T-cell (primary cell): ENCODE results near the gene LARGE1. TPM values are rescaled to one million over a fixed set of nuclear protein-coding genes. Genes with fewer than 3 reads are reported as not detected.

Source experiments
- ATAC-seq, 4 experiments: fragments of 200-7000 bp in 3 of 4; fragments of 150-1000 bp in 1 of 4; cut with Tn5 transposase; replicated peaks in 1 of 4; 1 replicate in 3 of 4; 2 replicates in 1 of 4; pipeline ENCODE4 v1.10.0; 2021; ENCODE audit warnings: moderate library complexity in 3 of 4, mild to moderate bottlenecking in 2 of 4, moderate number of reproducible peaks in 1 of 4
- CTCF ChIA-PET, 2 donors: fragments of 300-600 bp; sonication (Branson Sonifier 250); formaldehyde crosslinking; loops; one replicate each; lab custom pipeline; 2022; ENCODE audit warnings: antibody characterized with exemption in 2 of 2; lab: Charles Lee
- POLR2A ChIA-PET, 2 donors: fragments of 300-600 bp; sonication (Branson Sonifier 250); formaldehyde crosslinking; loops; one replicate each; lab custom pipeline; 2022; ENCODE audit warnings: antibody characterized with exemption in 2 of 2; lab: Charles Lee
- DNase-seq, 35 experiments: peaks; one replicate each; pipeline versions ENCODE4 v3.0.0 to v3.0.0-alpha.2; 2013 to 2023
- H3K27ac ChIP-seq: one replicate; pipeline ENCODE4 v1.5.1; 2013; ENCODE audit warnings: low read length
- H3K27me3 ChIP-seq, 2 experiments: replicated peaks in 1 of 2; 1 replicate in 1 of 2; 2 replicates in 1 of 2; pipeline versions ENCODE4 v1.6.1 to v1.7.0; 2013; ENCODE audit warnings: low read length in 1 of 2, mixed read lengths in 1 of 2; ENCODE audit not compliant: control insufficient read depth in 2 of 2, insufficient read depth in 2 of 2; ENCODE audit errors: extremely low read depth in 1 of 2
- H3K36me3 ChIP-seq, 2 donors: 1 replicate in 1 of 2; 2 replicates in 1 of 2; pipeline versions ENCODE4 v1.6.1 to v1.7.0; 2013; ENCODE audit warnings: low read length in 1 of 2; ENCODE audit not compliant: control insufficient read depth in 2 of 2, insufficient read depth in 1 of 2; ENCODE audit errors: extremely low read depth in 1 of 2
- H3K4me1 ChIP-seq, 2 experiments: 1 replicate in 1 of 2; 2 replicates in 1 of 2; pipeline versions ENCODE4 v1.6.1 to v1.7.0; 2013; ENCODE audit warnings: low read length in 2 of 2, mixed read lengths in 1 of 2; ENCODE audit not compliant: insufficient read depth in 2 of 2, control insufficient read depth in 1 of 2; ENCODE audit errors: extremely low read depth in 1 of 2
- H3K4me3 ChIP-seq, 2 donors: 1 replicate in 1 of 2; 2 replicates in 1 of 2; pipeline versions ENCODE4 v1.5.1 to v1.7.0; 2013; ENCODE audit warnings: mild to moderate bottlenecking in 2 of 2, low read length in 1 of 2, moderate library complexity in 1 of 2; ENCODE audit not compliant: control insufficient read depth in 1 of 2; ENCODE audit errors: extremely low read depth in 1 of 2
- H3K9me3 ChIP-seq: 2 replicates; pipeline ENCODE4 v1.7.0; 2013
- H3K27ac Mint-ChIP-seq, 2 donors: one replicate each; pipeline ENCODE4 v1.8.0; 2020 to 2021; ENCODE audit warnings: mild to moderate bottlenecking in 2 of 2, mixed read lengths in 2 of 2
- H3K27me3 Mint-ChIP-seq, 2 donors: one replicate each; pipeline ENCODE4 v1.8.0; 2021 to 2022; ENCODE audit warnings: mixed read lengths in 2 of 2
- H3K36me3 Mint-ChIP-seq: one replicate; pipeline ENCODE4 v1.8.0; 2021; ENCODE audit warnings: mixed read lengths
- H3K4me1 Mint-ChIP-seq, 3 donors: one replicate each; pipeline ENCODE4 v1.8.0; 2020 to 2022; ENCODE audit warnings: mixed read lengths in 3 of 3, mild to moderate bottlenecking in 1 of 3
- H3K4me3 Mint-ChIP-seq, 3 donors: one replicate each; pipeline ENCODE4 v1.8.0; 2020 to 2022; ENCODE audit warnings: mild to moderate bottlenecking in 3 of 3, mixed read lengths in 3 of 3, moderate library complexity in 3 of 3
- H3K9me3 Mint-ChIP-seq, 3 donors: one replicate each; pipeline ENCODE4 v1.8.0; 2020 to 2022; ENCODE audit warnings: mixed read lengths in 3 of 3
- WGBS: methylation state at CpG from one replicate; pipeline ENCODE4 v1.1.5; 2013; ENCODE audit warnings: missing lambda C conversion rate; ENCODE audit not compliant: insufficient coverage; 5-methylcytosine and 5-hydroxymethylcytosine counted together
- total RNA-seq, 35 experiments: library from RNA in 6 of 35; stranded (reverse) in 6 of 35; fragments of 120-200 nt in 1 of 35; gene quantifications; one replicate each; pipeline versions ENCODE4 v1.2.1 to v1.2.4 and lab custom pipeline; 2013 to 2026

Gene LARGE1
- total RNA-seq, 5 donors from 2014 or later (not counting 1 experiment from before 2014, with no cell fraction given), result 0.53 to 6.1 (median 3.0) TPM

DNA sequence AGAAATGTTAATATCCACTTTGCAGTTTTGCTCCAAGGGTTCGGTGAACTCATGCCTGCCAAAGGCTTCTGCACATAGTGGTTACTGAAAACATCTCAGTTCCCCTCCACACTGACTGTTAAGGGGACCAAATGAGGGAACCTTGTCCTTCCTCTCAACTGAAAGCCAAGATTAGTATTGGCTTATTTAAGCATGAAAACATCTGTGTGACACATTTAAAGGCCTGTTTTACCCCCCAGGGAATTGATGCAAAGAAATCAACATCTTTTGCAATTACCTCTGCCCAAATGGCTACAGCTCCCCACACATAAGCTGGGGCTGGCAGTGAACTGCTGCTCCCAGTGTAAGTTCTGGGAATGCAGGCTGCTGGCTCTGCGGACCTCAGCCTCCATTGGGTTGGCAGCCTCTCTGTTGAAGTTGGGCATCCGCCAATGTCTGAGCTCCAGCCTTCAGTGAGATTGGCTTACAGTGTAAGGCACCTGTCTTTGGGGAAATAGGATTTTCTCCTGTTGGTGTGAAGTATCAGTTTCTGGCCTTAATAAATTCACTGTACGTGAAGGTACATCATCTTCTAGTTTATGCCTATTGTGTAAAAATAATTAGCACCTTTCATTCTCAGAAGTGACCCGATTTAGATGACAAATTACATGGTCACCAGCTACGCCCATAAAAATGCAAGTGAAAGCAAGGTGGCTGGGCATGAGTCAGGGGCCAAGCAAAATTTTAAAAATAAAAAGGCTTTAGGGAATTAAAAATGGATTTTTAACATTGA, 648.7 kb downstream of the LARGE1 start:
- no peak for DNase-seq
- no peaks in the 10 kb centered on the region for H3K36me3 ChIP-seq
- H3K27ac ChIP-seq, result no peak overlapping the region
- no peak overlapping the region for H3K4me3 ChIP-seq
- peaks cover 0 to 5% of the 10 kb centered on the region in 2 experiments for H3K27me3 ChIP-seq
- no peaks in the 10 kb centered on the region for H3K9me3 ChIP-seq
- ChIA-PET POLR2A (no interaction called here), CTCF (no interaction called here)
- no peak overlapping the region for H3K27ac Mint-ChIP-seq
- no peak for ATAC-seq
- H3K4me1 Mint-ChIP-seq, result peaks cover 0 to 3% (median 0%) of the 10 kb centered on the region in 3 donors
- H3K4me3 Mint-ChIP-seq, result no peak overlapping the region
- H3K36me3 Mint-ChIP-seq, result no peaks in the 10 kb centered on the region
- H3K27me3 Mint-ChIP-seq, result peaks cover 0 to 4% of the 10 kb centered on the region in 2 donors
- no peaks in the 10 kb centered on the region for H3K9me3 Mint-ChIP-seq
- H3K4me1 ChIP-seq, result no peaks in the 10 kb centered on the region
- WGBS, result 100% methylated on average over 2 of the region's 6 CpGs

DNA sequence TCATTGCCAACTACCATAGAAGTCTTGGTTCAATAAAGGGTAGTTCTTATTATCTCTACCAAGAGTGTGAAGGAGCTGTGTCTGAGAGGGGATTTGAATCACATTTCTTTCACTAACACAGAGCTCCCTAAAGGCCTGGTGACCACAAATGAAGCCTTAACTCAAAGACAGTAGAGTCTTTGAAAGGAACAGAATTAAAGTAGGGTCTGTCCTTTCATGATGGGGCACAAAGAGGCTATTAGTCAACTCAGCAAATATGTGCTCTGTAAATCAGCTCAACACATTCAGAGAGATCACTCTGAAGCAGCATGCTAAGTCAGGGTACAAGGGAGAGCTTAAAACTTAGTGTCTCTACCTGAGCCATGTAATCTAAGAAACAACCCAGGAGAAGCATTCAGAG, 649.7 kb downstream of the LARGE1 start:
- ATAC-seq (no peak), DNase-seq (no peak)
- H3K27me3 Mint-ChIP-seq, result peaks cover 0 to 6% of the 10 kb centered on the region in 2 donors
- Histone ChIP-seq H3K36me3 (no peaks in the 10 kb centered on the region), H3K27ac (no peak overlapping the region), H3K9me3 (no peaks in the 10 kb centered on the region), H3K27me3 (peaks cover 0 to 5% of the 10 kb centered on the region in 2 experiments), H3K4me3 (no peak overlapping the region), H3K4me1 (no peaks in the 10 kb centered on the region)
- no peak overlapping the region for H3K4me3 Mint-ChIP-seq
- H3K4me1 Mint-ChIP-seq, result peaks cover 0 to 3% (median 0%) of the 10 kb centered on the region in 3 donors
- ChIA-PET POLR2A (no interaction called here), CTCF (no interaction called here)
- H3K9me3 Mint-ChIP-seq, result no peaks in the 10 kb centered on the region
- H3K36me3 Mint-ChIP-seq, result no peaks in the 10 kb centered on the region
- H3K27ac Mint-ChIP-seq, result no peak overlapping the region

DNA sequence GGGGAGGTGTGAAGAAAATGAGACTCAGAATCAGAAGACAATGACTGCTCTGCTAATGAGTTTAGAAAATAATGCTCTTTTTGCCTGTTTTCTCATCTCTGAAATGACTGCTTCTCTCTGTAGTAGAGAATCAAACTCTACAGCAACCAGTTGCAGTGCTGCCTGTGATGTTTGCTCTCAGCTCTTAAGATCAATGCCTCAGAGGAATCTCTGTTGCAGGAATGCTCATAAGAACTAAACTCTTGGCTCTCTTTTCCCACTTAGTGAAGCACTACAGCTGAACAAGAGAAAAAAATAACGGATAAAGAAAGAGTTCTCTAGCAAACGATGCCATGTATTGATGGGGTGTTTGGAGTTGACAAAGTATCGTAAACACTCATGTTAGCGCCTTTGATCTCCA, 658.6 kb downstream of the LARGE1 start:
- H3K9me3 Mint-ChIP-seq, result no peaks in the 10 kb centered on the region
- H3K4me1 Mint-ChIP-seq, result no peaks in the 10 kb centered on the region
- no peaks in the 10 kb centered on the region for H3K9me3 ChIP-seq
- no peaks in the 10 kb centered on the region for H3K4me1 ChIP-seq
- 82% methylated on average over 4 of the region's 4 CpGs for WGBS
- DNase-seq (no peak), ATAC-seq (no peak)
- H3K4me3 Mint-ChIP-seq, result no peak overlapping the region
- CTCF ChIA-PET, result no interaction called here
- H3K27me3 Mint-ChIP-seq, result peaks cover 7 to 15% of the 10 kb centered on the region in 2 donors
- no peaks in the 10 kb centered on the region for H3K36me3 Mint-ChIP-seq
- H3K4me3 ChIP-seq, result no peak overlapping the region
- POLR2A ChIA-PET, result no interaction called here
- H3K27ac Mint-ChIP-seq, result no peak overlapping the region
- H3K27ac ChIP-seq, result no peak overlapping the region
- H3K27me3 ChIP-seq, result peaks cover 0 to 2% of the 10 kb centered on the region in 2 experiments
- no peaks in the 10 kb centered on the region for H3K36me3 ChIP-seq

DNA sequence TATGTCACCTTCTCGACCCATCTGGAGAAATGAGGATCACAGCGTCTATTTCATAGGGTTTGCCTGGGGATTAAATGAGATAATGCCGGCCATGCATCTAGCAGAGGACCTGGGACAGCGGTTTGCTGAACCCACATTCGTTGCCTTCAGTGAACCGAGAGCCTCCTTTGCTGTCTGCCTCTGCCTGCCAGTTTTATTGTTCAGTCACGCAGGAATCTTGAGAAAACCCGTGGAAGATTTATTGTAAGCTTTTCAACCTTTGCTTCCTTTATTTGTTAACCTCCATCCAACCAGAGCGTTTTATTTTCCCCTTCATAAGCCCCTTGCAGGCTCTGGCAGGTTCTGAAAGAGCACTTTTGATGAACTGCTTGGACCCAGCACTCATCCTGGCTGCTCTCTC, 659.8 kb downstream of the LARGE1 start:
- no peaks in the 10 kb centered on the region for H3K36me3 ChIP-seq
- Mint-ChIP-seq H3K27ac (no peak overlapping the region), H3K9me3 (no peaks in the 10 kb centered on the region), H3K4me3 (no peak overlapping the region), H3K4me1 (no peaks in the 10 kb centered on the region), H3K27me3 (peaks cover 6 to 19% of the 10 kb centered on the region in 2 donors), H3K36me3 (no peaks in the 10 kb centered on the region)
- no peak overlapping the region for H3K4me3 ChIP-seq
- no peaks in the 10 kb centered on the region for H3K4me1 ChIP-seq
- ATAC-seq, result no peak
- 51% methylated on average over 7 of the region's 9 CpGs for WGBS
- no peak overlapping the region for H3K27ac ChIP-seq
- H3K9me3 ChIP-seq, result no peaks in the 10 kb centered on the region
- H3K27me3 ChIP-seq, result peaks cover 0 to 2% of the 10 kb centered on the region in 2 experiments
- POLR2A ChIA-PET, result no interaction called here
- DNase-seq, result no peak
- CTCF ChIA-PET, result no interaction called here

DNA sequence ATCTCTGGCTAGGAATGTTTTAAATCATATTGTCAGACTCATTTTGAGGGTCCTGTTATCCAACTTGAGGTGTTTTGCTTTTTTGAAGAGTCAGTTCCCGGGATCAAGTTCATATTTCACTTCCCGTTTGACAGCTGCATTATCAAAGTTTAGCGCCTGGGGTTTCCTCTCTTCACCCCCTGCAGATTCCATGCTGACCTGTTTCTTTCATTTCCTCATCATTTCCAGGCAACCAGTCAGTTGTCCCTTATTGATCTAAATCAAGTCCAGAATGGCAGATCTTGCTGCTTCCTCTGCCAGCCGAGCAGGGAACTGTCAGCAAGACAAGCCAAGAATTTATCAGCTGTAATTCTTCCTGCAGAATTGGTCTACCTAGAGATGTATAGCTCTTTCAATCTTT, 664.5 kb downstream of the LARGE1 start:
- Histone ChIP-seq H3K36me3 (no peaks in the 10 kb centered on the region), H3K27ac (no peak overlapping the region), H3K4me1 (no peaks in the 10 kb centered on the region), H3K9me3 (no peaks in the 10 kb centered on the region), H3K27me3 (peaks cover 2% of the 10 kb centered on the region in 2 experiments), H3K4me3 (no peak overlapping the region)
- Mint-ChIP-seq H3K27me3 (peaks cover 4 to 25% of the 10 kb centered on the region in 2 donors), H3K4me1 (no peaks in the 10 kb centered on the region), H3K4me3 (no peak overlapping the region), H3K27ac (no peak overlapping the region), H3K36me3 (no peaks in the 10 kb centered on the region), H3K9me3 (no peaks in the 10 kb centered on the region)
- DNase-seq (no peak), ATAC-seq (no peak)
- 19% methylated on average over 4 of the region's 4 CpGs for WGBS
- CTCF ChIA-PET, result interaction anchor here in 1 of 2 donors (0.6 kb wide), 1 partner anchor 415 kb away, joined by 3 read pairs; no protein-coding TSS in a partner anchor
- POLR2A ChIA-PET, result no interaction called here

DNA sequence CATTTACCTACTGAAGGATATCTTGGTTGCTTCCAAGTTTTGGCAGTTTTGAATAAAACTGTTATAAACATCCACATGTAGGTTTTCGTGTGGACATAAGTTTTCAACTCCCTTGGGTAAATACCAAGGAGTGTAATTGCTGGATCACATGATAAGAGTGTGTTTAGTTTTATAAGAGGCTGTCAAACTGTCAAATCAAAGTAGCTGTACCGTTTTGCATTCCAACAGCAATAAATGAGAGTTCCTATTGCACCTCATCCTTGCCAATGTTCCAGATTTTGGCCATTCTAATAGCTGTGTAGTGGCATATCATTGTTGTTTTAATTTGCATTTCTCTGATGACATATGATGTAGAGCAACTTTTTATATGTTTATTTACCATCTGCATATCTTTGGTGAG, 671.3 kb downstream of the LARGE1 start:
- peaks cover 1 to 7% (median 4%) of the 10 kb centered on the region in 3 donors for H3K9me3 Mint-ChIP-seq
- CTCF ChIA-PET, result no interaction called here
- no peaks in the 10 kb centered on the region for H3K36me3 Mint-ChIP-seq
- no CpG with 5 or more reads among the region's 2 CpGs for WGBS
- H3K27me3 Mint-ChIP-seq, result peaks cover 0 to 8% of the 10 kb centered on the region in 2 donors
- Histone ChIP-seq H3K36me3 (no peaks in the 10 kb centered on the region), H3K4me1 (no peaks in the 10 kb centered on the region), H3K4me3 (no peak overlapping the region), H3K27ac (no peak overlapping the region), H3K27me3 (peaks cover 0 to 3% of the 10 kb centered on the region in 2 experiments), H3K9me3 (no peaks in the 10 kb centered on the region)
- POLR2A ChIA-PET, result no interaction called here
- no peak overlapping the region for H3K4me3 Mint-ChIP-seq
- no peaks in the 10 kb centered on the region for H3K4me1 Mint-ChIP-seq
- ATAC-seq, result no peak
- DNase-seq, result no peak
- H3K27ac Mint-ChIP-seq, result no peak overlapping the region
